NB4 (cell line): Measurements from ENCODE around the gene TLK1.

ENCODE experiments used
- POLR2A ChIP-seq: IDR thresholded peaks from 2 replicates; pipeline ENCODE4 v1.6.1; 2011; ENCODE audit warnings: mild to moderate bottlenecking; ENCODE audit not compliant: insufficient read length; ENCODE audit errors: extremely low read depth
- TF ChIP-seq, protein P1 (sequence below): IDR thresholded peaks from one replicate; pipeline ENCODE4 v1.5.1; 2012; ENCODE audit warnings: low read depth, low read length
- TF ChIP-seq, protein P2 (sequence below): IDR thresholded peaks from 2 replicates; pipeline ENCODE4 v1.6.1; 2011; ENCODE audit warnings: low read depth, low read length

DNA sequence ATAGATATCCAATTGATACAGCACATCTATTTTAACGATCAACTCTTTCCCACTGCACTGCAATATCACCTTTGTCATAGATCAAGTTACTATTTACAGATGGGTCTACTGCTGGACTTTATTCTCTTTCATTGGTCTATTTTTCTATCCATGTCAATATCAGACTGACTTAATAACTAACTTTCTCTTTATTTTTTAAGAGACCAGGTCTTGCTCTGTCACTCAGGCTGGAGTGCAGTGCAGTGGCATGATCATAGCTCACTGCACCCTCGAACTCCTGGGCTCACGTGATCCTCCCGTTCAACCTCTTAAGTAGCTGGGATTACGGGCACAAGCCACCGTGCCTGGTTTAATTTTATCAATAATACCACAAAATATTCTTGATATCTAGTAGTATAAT, 71.2 kb downstream of the TLK1 start:
- TF ChIP-seq, protein P1, sequence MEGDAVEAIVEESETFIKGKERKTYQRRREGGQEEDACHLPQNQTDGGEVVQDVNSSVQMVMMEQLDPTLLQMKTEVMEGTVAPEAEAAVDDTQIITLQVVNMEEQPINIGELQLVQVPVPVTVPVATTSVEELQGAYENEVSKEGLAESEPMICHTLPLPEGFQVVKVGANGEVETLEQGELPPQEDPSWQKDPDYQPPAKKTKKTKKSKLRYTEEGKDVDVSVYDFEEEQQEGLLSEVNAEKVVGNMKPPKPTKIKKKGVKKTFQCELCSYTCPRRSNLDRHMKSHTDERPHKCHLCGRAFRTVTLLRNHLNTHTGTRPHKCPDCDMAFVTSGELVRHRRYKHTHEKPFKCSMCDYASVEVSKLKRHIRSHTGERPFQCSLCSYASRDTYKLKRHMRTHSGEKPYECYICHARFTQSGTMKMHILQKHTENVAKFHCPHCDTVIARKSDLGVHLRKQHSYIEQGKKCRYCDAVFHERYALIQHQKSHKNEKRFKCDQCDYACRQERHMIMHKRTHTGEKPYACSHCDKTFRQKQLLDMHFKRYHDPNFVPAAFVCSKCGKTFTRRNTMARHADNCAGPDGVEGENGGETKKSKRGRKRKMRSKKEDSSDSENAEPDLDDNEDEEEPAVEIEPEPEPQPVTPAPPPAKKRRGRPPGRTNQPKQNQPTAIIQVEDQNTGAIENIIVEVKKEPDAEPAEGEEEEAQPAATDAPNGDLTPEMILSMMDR, result no peak
- TF ChIP-seq POLR2A, result no peak
- TF ChIP-seq, protein P2, sequence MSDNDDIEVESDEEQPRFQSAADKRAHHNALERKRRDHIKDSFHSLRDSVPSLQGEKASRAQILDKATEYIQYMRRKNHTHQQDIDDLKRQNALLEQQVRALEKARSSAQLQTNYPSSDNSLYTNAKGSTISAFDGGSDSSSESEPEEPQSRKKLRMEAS, result no peak
